ENCODE data around the gene DCAF15.

Gene DCAF15

DNA sequence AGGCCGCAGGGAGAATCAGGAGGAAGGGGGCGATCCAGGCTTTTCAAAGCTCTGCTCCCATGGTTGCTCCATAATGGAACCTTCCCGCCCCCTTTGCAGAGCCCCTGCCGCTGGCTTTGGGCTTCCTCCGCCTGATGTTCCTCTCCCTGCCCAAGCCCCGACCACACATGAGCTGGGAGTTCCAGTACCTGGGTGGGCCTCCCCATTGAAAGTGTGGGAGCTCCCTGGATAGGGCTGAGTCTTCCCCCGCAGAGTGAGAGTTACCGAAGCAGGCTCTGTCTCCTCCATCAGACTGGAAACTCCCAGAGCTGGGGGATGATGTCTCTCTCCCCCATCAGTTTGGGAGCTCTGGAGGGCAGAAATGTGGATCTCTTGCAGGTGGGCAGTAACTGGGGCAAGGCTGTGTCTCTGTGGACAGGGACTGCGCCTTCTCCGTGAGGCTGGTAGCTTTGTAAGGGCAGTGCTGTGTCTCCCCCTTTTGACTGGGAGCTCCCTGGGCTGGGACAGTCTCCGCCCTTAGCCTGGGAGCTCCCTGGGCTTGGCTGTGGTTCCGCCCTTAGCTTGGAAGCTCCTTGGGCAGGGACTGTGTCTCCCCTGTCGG lies 722 bp downstream of the DCAF15 start:
- Histone ChIP-seq H3K9ac (ENCODE audit: low read depth, low read length) (peak overlapping the region; percentile 79), H3K36me3 (ENCODE audit: insufficient read depth, low read length) (peaks cover 22% of the 10 kb centered on the region), H3K4me3 (ENCODE audit: low read length) (peak overlapping the region; percentile 93), H3K27me3 (ENCODE audit: control insufficient read depth, insufficient read depth, low read length) (no peaks in the 10 kb centered on the region), H3K4me2 (ENCODE audit: low read length) (peak overlapping the region; percentile 89), H3K4me1 (ENCODE audit: control insufficient read depth, insufficient read depth, low read length) (peaks cover 8% of the 10 kb centered on the region), H3K9me3 (replicated peaks; ENCODE audit: low read length) (no peaks in the 10 kb centered on the region)

DNA sequence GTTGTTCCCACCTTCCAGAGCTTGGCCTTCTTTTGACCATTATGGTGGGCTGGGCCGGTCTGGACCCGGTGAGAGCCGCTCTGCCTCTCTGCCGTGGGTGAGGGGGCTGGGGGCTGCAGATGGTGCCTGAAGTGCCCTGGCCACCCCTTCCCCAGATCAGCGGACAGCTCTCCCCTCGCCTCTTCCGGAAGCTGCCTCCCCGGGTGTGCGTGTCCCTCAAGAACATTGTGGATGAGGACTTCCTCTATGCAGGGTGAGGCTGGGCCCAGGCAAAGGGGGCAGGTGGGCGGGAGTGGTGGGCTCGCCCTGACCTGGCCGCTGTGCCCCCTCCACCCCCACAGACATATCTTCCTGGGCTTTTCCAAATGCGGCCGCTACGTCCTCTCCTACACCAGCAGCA lies 1.9 kb downstream of the DCAF15 start:
- peaks cover 8% of the 10 kb centered on the region for H3K4me1 ChIP-seq (ENCODE audit: control insufficient read depth, insufficient read depth, low read length)

DNA sequence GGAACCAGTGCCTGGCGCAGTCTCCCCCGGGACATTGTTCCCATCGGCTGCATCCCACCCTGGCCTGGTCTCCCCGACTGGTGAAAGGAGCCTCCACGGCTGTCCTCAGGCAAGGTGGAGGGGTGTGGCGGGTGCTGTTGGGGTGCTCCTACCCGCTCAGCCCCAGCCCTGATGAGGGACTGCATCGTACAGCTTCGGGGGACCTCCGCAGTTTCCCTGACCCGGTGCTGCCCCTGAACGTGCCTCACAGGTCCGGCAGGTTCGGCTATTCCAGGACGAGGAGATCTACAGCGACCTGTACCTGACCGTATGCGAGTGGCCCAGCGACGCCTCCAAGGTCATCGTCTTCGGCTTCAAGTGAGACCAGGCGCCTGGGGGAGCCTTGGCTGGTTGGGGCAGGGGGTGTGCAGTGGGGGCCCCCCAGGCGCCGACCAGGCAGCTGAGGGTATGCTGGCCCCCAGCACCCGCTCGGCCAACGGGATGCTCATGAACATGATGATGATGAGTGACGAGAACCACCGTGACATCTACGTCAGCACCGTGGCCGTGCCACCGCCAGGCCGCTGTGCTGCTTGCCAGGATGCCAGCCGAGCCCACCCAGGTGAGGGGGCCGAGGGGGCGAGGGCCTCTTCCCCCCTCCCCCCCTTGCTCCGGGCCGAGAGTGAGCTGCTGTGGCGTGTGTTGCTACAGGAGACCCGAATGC lies 3.5 kb downstream of the DCAF15 start:
- Histone ChIP-seq H3K27me3 (ENCODE audit: control insufficient read depth, insufficient read depth, low read length) (no peaks in the 10 kb centered on the region), H3K9ac (ENCODE audit: low read depth, low read length) (no peak overlapping the region), H3K9me3 (replicated peaks; ENCODE audit: low read length) (no peaks in the 10 kb centered on the region), H3K36me3 (ENCODE audit: insufficient read depth, low read length) (peaks cover 49% of the 10 kb centered on the region), H3K4me3 (ENCODE audit: low read length) (no peak overlapping the region), H3K4me1 (ENCODE audit: control insufficient read depth, insufficient read depth, low read length) (peaks cover 8% of the 10 kb centered on the region), H3K4me2 (ENCODE audit: low read length) (no peak overlapping the region)

More for the DNA sequence above, 1.9 kb downstream of the DCAF15 start:
- no peak overlapping the region for H3K9ac ChIP-seq (ENCODE audit: low read depth, low read length)
- no peak overlapping the region for H3K4me3 ChIP-seq (ENCODE audit: low read length)
- peaks cover 33% of the 10 kb centered on the region for H3K36me3 ChIP-seq (ENCODE audit: insufficient read depth, low read length)
- no peaks in the 10 kb centered on the region for H3K27me3 ChIP-seq (ENCODE audit: control insufficient read depth, insufficient read depth, low read length)
- H3K4me2 ChIP-seq (ENCODE audit: low read length) = no peak overlapping the region
- H3K9me3 ChIP-seq (replicated peaks; ENCODE audit: low read length) = no peaks in the 10 kb centered on the region

- Histone ChIP-seq H3K27me3 (ENCODE audit: control insufficient read depth, insufficient read depth, low read length) (no peaks in the 10 kb centered on the region), H3K9ac (ENCODE audit: low read depth, low read length) (no peak overlapping the region), H3K9me3 (replicated peaks; ENCODE audit: low read length) (no peaks in the 10 kb centered on the region), H3K36me3 (ENCODE audit: insufficient read depth, low read length) (peaks cover 50% of the 10 kb centered on the region), H3K4me1 (ENCODE audit: control insufficient read depth, insufficient read depth, low read length) (peaks cover 8% of the 10 kb centered on the region), H3K4me3 (ENCODE audit: low read length) (no peak overlapping the region), H3K4me2 (ENCODE audit: low read length) (no peak overlapping the region)
Observed at GRCh38 chr19:13956365-13956744, 4.0 kb downstream of the DCAF15 start.

DNA sequence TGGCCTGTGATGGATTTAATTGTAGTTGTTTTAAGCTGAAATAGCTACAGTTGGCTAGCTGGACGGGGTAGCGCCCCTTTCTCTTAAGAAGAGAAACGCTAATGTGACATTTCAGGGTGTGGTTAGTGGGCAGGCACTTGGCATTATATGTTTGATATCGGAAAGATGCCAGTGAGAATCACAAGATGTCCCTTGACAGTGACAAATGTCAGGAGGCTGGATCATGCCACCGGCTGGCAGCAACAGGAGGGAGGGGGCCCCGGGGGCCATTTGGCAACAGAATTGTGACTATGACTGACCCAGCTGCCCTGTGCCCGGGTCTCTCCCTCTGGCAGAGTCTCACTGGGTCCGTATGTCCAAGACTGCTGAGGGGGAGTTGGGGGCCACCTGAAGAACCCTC lies 4.7 kb downstream of the DCAF15 start:
- Histone ChIP-seq H3K36me3 (ENCODE audit: insufficient read depth, low read length) (peaks cover 50% of the 10 kb centered on the region), H3K9ac (ENCODE audit: low read depth, low read length) (no peak overlapping the region), H3K27me3 (ENCODE audit: control insufficient read depth, insufficient read depth, low read length) (no peaks in the 10 kb centered on the region), H3K4me1 (ENCODE audit: control insufficient read depth, insufficient read depth, low read length) (peaks cover 8% of the 10 kb centered on the region), H3K4me3 (ENCODE audit: low read length) (no peak overlapping the region), H3K9me3 (replicated peaks; ENCODE audit: low read length) (no peaks in the 10 kb centered on the region), H3K4me2 (ENCODE audit: low read length) (no peak overlapping the region)

DNA sequence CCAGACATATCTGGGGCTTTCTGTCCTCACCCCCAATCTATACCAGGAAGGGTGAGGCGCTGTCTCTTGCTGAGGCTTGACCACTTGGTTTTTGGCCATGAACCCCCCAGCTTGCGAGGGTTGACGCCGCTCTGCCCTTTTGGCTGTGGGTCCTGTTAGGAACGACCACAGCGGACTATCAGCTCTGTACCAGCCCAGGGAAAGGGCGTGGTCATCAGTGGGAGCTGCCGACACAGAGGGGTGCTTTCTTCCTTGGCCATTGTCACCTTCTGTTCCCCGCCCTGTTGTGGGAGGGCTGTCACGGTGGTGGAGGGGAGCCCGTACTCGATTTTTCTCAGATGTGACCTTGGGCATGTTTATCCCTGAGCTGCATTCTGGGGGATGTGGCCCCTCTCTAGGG lies 5.7 kb downstream of the DCAF15 start:
- Histone ChIP-seq H3K4me1 (ENCODE audit: control insufficient read depth, insufficient read depth, low read length) (peaks cover 8% of the 10 kb centered on the region), H3K36me3 (ENCODE audit: insufficient read depth, low read length) (peaks cover 50% of the 10 kb centered on the region), H3K4me2 (ENCODE audit: low read length) (no peak overlapping the region), H3K4me3 (ENCODE audit: low read length) (no peak overlapping the region), H3K9ac (ENCODE audit: low read depth, low read length) (no peak overlapping the region), H3K9me3 (replicated peaks; ENCODE audit: low read length) (no peaks in the 10 kb centered on the region), H3K27me3 (ENCODE audit: control insufficient read depth, insufficient read depth, low read length) (no peaks in the 10 kb centered on the region)

DNA sequence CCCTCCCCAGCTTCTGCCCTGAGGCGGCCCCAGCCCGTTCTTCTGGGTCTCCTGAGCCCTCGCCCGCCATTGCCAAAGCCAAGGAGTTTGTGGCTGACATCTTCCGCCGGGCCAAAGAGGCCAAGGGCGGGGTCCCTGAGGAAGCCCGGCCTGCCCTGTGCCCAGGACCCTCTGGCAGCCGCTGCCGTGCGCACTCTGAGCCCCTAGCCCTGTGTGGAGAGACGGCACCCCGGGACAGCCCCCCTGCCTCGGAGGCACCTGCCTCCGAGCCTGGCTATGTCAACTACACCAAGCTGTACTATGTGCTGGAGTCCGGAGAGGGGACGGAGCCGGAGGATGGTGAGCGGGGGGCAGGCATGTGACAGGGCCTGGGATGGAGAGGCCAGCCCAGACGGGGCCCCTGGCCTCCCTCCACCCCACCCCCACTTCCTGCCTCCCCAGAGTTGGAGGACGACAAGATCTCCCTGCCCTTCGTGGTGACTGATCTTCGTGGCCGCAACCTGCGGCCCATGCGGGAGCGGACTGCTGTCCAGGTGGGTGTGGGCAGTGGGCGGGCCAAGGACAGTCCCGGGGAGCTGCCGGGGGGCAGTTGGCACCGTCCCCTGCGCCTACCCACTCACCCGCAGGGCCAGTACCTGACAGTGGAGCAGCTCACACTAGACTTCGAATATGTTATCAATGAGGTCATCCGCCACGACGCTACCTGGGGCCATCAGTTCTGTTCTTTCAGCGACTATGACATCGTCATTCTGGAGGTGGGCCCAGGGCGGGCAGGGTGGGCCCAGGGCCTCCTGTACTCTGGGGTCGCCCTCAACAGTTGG lies 7.0 kb downstream of the DCAF15 start:
- H3K4me2 ChIP-seq (ENCODE audit: low read length) = no peak overlapping the region
- H3K36me3 ChIP-seq (ENCODE audit: insufficient read depth, low read length) = peaks cover 50% of the 10 kb centered on the region
- no peak overlapping the region for H3K4me3 ChIP-seq (ENCODE audit: low read length)
- no peaks in the 10 kb centered on the region for H3K9me3 ChIP-seq (replicated peaks; ENCODE audit: low read length)
- H3K4me1 ChIP-seq (ENCODE audit: control insufficient read depth, insufficient read depth, low read length) = no peaks in the 10 kb centered on the region
- H3K9ac ChIP-seq (ENCODE audit: low read depth, low read length) = no peak overlapping the region
- H3K27me3 ChIP-seq (ENCODE audit: control insufficient read depth, insufficient read depth, low read length) = no peaks in the 10 kb centered on the region

DNA sequence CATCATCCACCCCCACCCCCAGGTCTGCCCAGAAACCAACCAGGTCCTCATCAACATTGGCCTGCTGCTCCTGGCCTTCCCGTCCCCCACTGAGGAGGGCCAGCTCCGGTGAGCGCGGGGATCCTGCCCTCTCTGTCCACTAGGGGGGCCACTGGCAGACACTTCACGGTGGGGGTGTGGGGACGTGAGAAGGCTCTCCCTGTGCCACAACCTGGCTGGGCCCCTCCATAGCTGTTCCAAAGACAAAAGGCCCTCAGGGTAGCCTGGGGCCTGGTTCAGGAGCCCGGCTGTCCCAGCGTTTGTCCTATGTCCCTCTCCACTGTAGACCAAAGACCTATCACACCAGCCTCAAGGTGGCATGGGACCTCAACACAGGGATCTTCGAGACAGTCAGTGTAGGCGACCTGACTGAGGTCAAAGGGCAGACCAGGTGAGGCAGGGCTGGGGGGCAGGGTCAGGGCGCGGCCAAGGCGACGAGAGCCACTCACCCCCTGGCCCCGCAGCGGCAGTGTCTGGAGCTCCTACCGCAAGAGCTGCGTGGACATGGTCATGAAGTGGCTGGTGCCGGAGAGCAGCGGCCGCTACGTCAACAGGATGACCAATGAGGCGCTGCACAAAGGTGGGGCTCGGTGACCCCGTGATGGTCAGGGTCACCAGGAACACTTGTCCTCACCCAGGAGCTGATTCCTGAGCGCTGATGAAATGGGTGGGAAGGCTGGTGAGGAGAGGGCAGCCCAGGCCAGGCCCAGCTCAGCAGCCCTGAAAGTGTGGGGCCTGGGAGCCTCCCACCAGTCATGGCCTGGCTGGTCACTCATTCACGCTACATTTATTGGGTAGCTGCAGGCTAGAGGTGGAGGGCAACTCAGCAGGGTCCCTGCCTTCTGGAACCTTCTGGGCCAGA lies 7.9 kb downstream of the DCAF15 start:
- Histone ChIP-seq H3K36me3 (ENCODE audit: insufficient read depth, low read length) (peaks cover 50% of the 10 kb centered on the region), H3K9me3 (replicated peaks; ENCODE audit: low read length) (no peaks in the 10 kb centered on the region), H3K27me3 (ENCODE audit: control insufficient read depth, insufficient read depth, low read length) (no peaks in the 10 kb centered on the region), H3K4me3 (ENCODE audit: low read length) (no peak overlapping the region), H3K9ac (ENCODE audit: low read depth, low read length) (no peak overlapping the region), H3K4me1 (ENCODE audit: control insufficient read depth, insufficient read depth, low read length) (peaks cover 7% of the 10 kb centered on the region), H3K4me2 (ENCODE audit: low read length) (no peak overlapping the region)

DNA sequence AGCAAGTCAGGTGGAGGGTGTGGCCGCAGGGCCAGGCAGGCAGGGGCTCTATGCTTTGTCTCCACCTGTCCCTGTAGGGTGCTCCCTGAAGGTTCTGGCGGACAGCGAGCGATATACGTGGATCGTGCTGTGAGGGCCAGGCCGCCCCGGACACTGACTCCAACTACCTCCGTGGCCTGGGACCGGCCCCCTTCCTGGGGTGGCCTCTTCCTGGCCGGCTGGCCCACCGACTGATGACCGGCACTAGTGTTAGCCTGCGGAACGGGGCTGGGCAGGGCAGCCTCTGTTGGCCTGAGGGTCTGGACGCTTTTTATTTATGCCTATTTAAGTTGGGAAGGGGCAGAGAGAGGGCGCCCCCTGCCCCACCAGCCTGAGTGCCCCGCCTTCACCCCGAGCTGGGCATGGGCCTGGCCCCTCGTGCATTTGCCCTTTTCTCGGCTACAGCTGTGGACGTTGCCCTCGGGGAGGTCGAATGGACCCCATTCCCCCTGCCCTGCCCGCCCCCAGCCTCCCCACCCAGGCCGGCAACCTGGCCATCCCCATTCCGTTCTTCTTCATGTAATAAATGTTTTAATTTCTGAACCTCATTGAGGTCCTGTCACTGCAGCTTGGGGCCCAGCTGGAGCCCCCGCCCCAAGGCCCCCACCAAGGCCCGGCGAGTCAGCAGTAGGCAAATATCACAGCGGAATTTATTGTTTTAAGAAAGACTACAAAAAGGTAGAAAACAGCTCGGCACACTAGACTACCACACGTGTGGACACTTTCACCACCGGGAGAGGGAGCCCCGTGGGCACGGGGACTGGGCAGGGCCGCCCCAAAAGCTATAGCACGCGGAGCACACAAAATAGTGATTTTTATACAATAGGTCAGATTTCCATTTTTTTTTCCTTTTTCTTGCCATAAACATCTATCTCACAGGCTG lies 8.8 kb downstream of the DCAF15 start:
- no peak overlapping the region for H3K9ac ChIP-seq (ENCODE audit: low read depth, low read length)
- no peak overlapping the region for H3K4me3 ChIP-seq (ENCODE audit: low read length)
- H3K4me2 ChIP-seq (ENCODE audit: low read length) = no peak overlapping the region
- H3K9me3 ChIP-seq (replicated peaks; ENCODE audit: low read length) = no peaks in the 10 kb centered on the region
- H3K36me3 ChIP-seq (ENCODE audit: insufficient read depth, low read length) = peaks cover 44% of the 10 kb centered on the region
- peaks cover 7% of the 10 kb centered on the region for H3K4me1 ChIP-seq (ENCODE audit: control insufficient read depth, insufficient read depth, low read length)
- H3K27me3 ChIP-seq (ENCODE audit: control insufficient read depth, insufficient read depth, low read length) = no peaks in the 10 kb centered on the region

- H3K9ac ChIP-seq (ENCODE audit: low read depth, low read length) = no peak overlapping the region
- no peak overlapping the region for H3K4me2 ChIP-seq (ENCODE audit: low read length)
- H3K36me3 ChIP-seq (ENCODE audit: insufficient read depth, low read length) = peaks cover 44% of the 10 kb centered on the region
- no peak overlapping the region for H3K4me3 ChIP-seq (ENCODE audit: low read length)
- H3K9me3 ChIP-seq (replicated peaks; ENCODE audit: low read length) = no peaks in the 10 kb centered on the region
- peaks cover 7% of the 10 kb centered on the region for H3K4me1 ChIP-seq (ENCODE audit: control insufficient read depth, insufficient read depth, low read length)
- no peaks in the 10 kb centered on the region for H3K27me3 ChIP-seq (ENCODE audit: control insufficient read depth, insufficient read depth, low read length)
Observed at GRCh38 chr19:13961826-13962698, 9.8 kb downstream of the DCAF15 start.

Data from skeletal muscle satellite cell (primary cell).